Stimulated activated naive B cell treated with anti-CD40 and anti-IgM and Interleukin-4, amounts not matched to agents 10 μg/mL and 1 μg/mL and 100 μg/mL, for 72 hours (primary cell): ENCODE results near the gene DNAL1.

Source experiments
- ATAC-seq, 2 donors: fragments of 150-1000 bp; cut with Tn5 transposase; replicated peaks; 2 replicates each; pipeline ENCODE4 v1.10.0; 2021; ENCODE audit warnings: moderate library complexity in 1 of 2
- DNase-seq: peaks from one replicate; pipeline ENCODE4 v3.0.0; 2021
- H3K27ac Mint-ChIP-seq: one replicate; pipeline ENCODE4 v1.8.0; 2022; ENCODE audit warnings: mild to moderate bottlenecking, mixed read lengths
- H3K27me3 Mint-ChIP-seq, 2 donors: one replicate each; pipeline ENCODE4 v1.8.0; 2022; ENCODE audit warnings: mixed read lengths in 2 of 2
- H3K36me3 Mint-ChIP-seq, 2 donors: one replicate each; pipeline ENCODE4 v1.8.0; 2022; ENCODE audit warnings: mixed read lengths in 2 of 2, mild to moderate bottlenecking in 1 of 2
- H3K4me1 Mint-ChIP-seq, 2 donors: one replicate each; pipeline ENCODE4 v1.8.0; 2022; ENCODE audit warnings: mixed read lengths in 2 of 2, mild to moderate bottlenecking in 1 of 2
- H3K4me3 Mint-ChIP-seq, 2 donors: one replicate each; pipeline ENCODE4 v1.8.0; 2022; ENCODE audit warnings: mild to moderate bottlenecking in 2 of 2, mixed read lengths in 2 of 2, moderate library complexity in 1 of 2
- H3K9me3 Mint-ChIP-seq, 2 donors: one replicate each; pipeline ENCODE4 v1.8.0; 2022; ENCODE audit warnings: mixed read lengths in 2 of 2, mild to moderate bottlenecking in 1 of 2

DNAL1 gene

DNA sequence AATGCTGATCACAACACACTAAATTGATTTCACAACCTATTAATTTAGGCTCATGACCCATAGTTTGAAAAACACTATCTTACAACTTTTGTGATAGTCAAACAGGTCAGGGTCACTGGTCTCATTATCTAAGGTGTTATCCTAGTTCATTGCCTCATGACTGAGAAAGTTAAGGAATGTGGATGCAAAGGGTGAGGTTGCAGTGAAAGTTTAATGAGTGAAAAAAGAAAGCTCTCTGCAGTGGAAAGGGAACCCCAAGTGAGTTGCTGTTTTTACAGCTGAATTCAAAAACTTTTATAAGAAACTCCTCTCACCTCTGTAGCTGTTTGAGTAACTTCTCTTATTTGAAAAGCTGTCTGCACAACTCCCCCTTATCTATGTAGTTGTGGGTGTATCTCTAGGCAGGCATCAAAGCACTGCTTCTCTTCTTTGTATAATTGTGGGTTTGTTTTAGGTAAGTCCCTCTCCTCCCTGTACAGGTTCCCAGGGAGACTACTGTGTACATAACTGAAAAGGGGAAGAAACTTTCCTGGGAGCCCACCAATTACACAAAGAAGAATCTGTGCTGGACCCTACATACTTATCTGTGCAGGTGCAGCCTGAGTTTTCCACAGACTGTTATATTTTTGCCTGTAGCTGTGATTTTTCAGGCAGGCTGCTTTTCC, 18.9 kb downstream of the DNAL1 start:
- Mint-ChIP-seq H3K9me3 (no peaks in the 10 kb centered on the region), H3K4me1 (peaks cover 1 to 5% of the 10 kb centered on the region in 2 donors), H3K27me3 (no peaks in the 10 kb centered on the region), H3K36me3 (peaks cover 7 to 14% of the 10 kb centered on the region in 2 donors), H3K4me3 (no peak overlapping the region), H3K27ac (no peak overlapping the region)
- ATAC-seq (peak; percentile 67 to 70), DNase-seq (no peak)

DNA sequence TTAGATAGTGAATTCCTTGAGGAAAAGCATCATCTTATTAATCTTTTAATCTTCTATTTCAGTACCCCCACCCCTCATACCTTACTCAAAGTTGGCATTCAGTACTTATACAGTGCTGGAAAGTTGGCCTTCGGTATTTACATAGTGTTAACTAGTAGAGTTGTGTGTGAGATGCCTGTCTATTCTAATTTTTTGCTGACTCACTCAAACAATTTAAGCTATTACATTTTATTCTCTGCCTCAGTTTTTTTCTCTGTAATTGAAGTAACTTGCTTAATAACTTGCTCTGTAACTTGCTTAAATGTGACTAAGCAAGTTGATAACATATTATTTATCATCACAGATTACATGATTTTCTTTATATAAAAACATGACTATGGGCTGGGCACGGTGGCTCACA, 20.3 kb downstream of the DNAL1 start:
- Mint-ChIP-seq H3K9me3 (no peaks in the 10 kb centered on the region), H3K4me1 (peaks cover 1 to 5% of the 10 kb centered on the region in 2 donors), H3K27ac (no peak overlapping the region), H3K36me3 (peaks cover 8 to 19% of the 10 kb centered on the region in 2 donors), H3K27me3 (no peaks in the 10 kb centered on the region), H3K4me3 (no peak overlapping the region)
- no peak for DNase-seq
- ATAC-seq: no peak

GRCh38 chr14:73666583-73666982, 21.8 kb downstream of the DNAL1 start:
- Mint-ChIP-seq H3K9me3 (no peaks in the 10 kb centered on the region), H3K27ac (peak overlapping the region; percentile 20), H3K27me3 (no peaks in the 10 kb centered on the region), H3K36me3 (peaks cover 8 to 19% of the 10 kb centered on the region in 2 donors), H3K4me1 (peaks cover 1 to 5% of the 10 kb centered on the region in 2 donors), H3K4me3 (no peak overlapping the region)
- no peak for ATAC-seq
- no peak for DNase-seq

GRCh38 chr14:73667854-73668253, 23.1 kb downstream of the DNAL1 start:
- Mint-ChIP-seq H3K9me3 (no peaks in the 10 kb centered on the region), H3K36me3 (peaks cover 5 to 12% of the 10 kb centered on the region in 2 donors), H3K4me3 (no peak overlapping the region), H3K4me1 (peaks cover 1 to 5% of the 10 kb centered on the region in 2 donors), H3K27me3 (no peaks in the 10 kb centered on the region), H3K27ac (no peak overlapping the region)
- DNase-seq: no peak
- no peak for ATAC-seq

GRCh38 chr14:73674986-73675385, 30.2 kb downstream of the DNAL1 start:
- Mint-ChIP-seq H3K27me3 (no peaks in the 10 kb centered on the region), H3K36me3 (peaks cover 3 to 4% of the 10 kb centered on the region in 2 donors), H3K4me1 (no peaks in the 10 kb centered on the region), H3K27ac (no peak overlapping the region), H3K9me3 (no peaks in the 10 kb centered on the region), H3K4me3 (no peak overlapping the region)
- no peak for DNase-seq
- ATAC-seq: no peak

DNA sequence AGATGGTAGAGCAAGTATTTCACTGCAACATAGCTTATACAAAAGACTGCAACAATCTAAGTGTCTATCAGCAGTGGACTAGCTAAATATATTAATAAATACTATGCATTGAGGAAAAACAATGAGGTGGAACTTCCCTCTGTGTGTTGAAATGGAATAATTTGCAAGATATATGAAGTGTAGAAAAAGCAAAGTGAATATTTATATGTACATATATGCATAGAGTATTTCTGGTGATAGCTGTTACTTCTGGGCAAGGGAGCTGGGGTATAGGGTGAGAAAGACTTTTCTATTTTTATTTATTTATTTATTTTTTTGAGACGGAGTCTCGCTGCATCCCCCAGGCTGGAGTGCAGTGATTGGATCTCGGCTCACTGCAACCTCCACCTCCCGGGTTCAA, 33.9 kb downstream of the DNAL1 start:
- peaks cover 2 to 3% of the 10 kb centered on the region in 2 donors for H3K36me3 Mint-ChIP-seq
- DNase-seq (no peak), ATAC-seq (no peak)
- H3K4me3 Mint-ChIP-seq: no peak overlapping the region
- no peaks in the 10 kb centered on the region for H3K9me3 Mint-ChIP-seq
- no peak overlapping the region for H3K27ac Mint-ChIP-seq
- H3K4me1 Mint-ChIP-seq: no peaks in the 10 kb centered on the region
- H3K27me3 Mint-ChIP-seq: no peaks in the 10 kb centered on the region

GRCh38 chr14:73680821-73681220, 36.0 kb downstream of the DNAL1 start:
- peaks cover 0 to 4% of the 10 kb centered on the region in 2 donors for H3K36me3 Mint-ChIP-seq
- DNase-seq: no peak
- no peak overlapping the region for H3K27ac Mint-ChIP-seq
- H3K9me3 Mint-ChIP-seq: no peaks in the 10 kb centered on the region
- no peak for ATAC-seq
- H3K27me3 Mint-ChIP-seq: no peaks in the 10 kb centered on the region
- H3K4me3 Mint-ChIP-seq: no peak overlapping the region
- no peaks in the 10 kb centered on the region for H3K4me1 Mint-ChIP-seq

DNA sequence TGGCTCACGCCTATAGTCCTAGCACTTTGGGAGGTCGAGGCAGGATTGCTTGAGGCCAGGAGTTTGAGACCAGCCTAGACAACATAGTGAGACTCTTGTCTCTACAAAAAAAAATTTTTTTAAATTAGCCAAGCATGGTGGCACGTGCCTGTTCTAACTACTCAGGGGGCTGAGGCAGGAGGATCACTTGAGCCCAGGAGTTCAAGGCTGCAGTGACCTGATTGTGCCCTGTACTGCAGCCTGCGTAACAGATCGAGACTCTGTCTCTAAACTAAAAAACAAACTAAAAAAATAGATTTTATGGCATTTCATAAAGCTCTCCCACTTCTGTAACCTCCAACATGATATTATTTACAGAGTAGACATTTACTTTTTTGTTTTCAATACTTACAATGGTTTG, 39.8 kb downstream of the DNAL1 start:
- H3K9me3 Mint-ChIP-seq: no peaks in the 10 kb centered on the region
- H3K4me1 Mint-ChIP-seq: no peaks in the 10 kb centered on the region
- no peak for ATAC-seq
- H3K36me3 Mint-ChIP-seq: peaks cover 0 to 11% of the 10 kb centered on the region in 2 donors
- no peaks in the 10 kb centered on the region for H3K27me3 Mint-ChIP-seq
- no peak overlapping the region for H3K4me3 Mint-ChIP-seq
- H3K27ac Mint-ChIP-seq: no peak overlapping the region
- no peak for DNase-seq

GRCh38 chr14:73685328-73685727, 40.5 kb downstream of the DNAL1 start:
- H3K4me3 Mint-ChIP-seq: no peak overlapping the region
- H3K9me3 Mint-ChIP-seq: no peaks in the 10 kb centered on the region
- no peaks in the 10 kb centered on the region for H3K4me1 Mint-ChIP-seq
- DNase-seq (no peak), ATAC-seq (no peak)
- peaks cover 0 to 13% of the 10 kb centered on the region in 2 donors for H3K36me3 Mint-ChIP-seq
- no peaks in the 10 kb centered on the region for H3K27me3 Mint-ChIP-seq
- H3K27ac Mint-ChIP-seq: no peak overlapping the region

GRCh38 chr14:73686901-73687300, 42.1 kb downstream of the DNAL1 start:
- no peaks in the 10 kb centered on the region for H3K4me1 Mint-ChIP-seq
- no peak overlapping the region for H3K4me3 Mint-ChIP-seq
- no peaks in the 10 kb centered on the region for H3K9me3 Mint-ChIP-seq
- no peak overlapping the region for H3K27ac Mint-ChIP-seq
- H3K27me3 Mint-ChIP-seq: no peaks in the 10 kb centered on the region
- peaks cover 0 to 19% of the 10 kb centered on the region in 2 donors for H3K36me3 Mint-ChIP-seq
- DNase-seq (no peak), ATAC-seq (no peak)

- H3K36me3 Mint-ChIP-seq: peaks cover 12 to 34% of the 10 kb centered on the region in 2 donors
- H3K4me1 Mint-ChIP-seq: peaks cover 9 to 29% of the 10 kb centered on the region in 2 donors
- ATAC-seq: no peak
- H3K4me3 Mint-ChIP-seq: no peak overlapping the region
- no peaks in the 10 kb centered on the region for H3K9me3 Mint-ChIP-seq
- no peak for DNase-seq
- H3K27me3 Mint-ChIP-seq: no peaks in the 10 kb centered on the region
- no peak overlapping the region for H3K27ac Mint-ChIP-seq
Observed at GRCh38 chr14:73694083-73694482, 49.3 kb downstream of the DNAL1 start.

DNA sequence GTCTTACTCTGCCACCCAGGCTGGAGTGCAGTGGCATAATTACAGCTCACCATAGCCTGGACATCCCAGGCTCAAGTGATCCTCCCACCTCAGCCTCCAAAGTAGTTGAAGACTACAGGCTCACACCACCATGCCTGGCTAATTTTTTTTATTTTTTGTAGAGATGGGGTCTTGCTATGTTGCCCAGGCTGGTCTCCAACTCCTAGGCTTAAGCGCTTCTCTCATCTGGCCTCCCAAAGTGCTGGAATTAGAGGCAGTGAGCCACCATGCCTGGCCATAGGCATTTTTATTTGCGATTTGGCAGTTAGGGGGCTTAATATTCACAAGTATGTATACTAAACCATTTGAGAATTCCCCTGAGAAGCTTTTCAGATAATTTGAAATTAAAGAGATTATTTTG, 50.3 kb downstream of the DNAL1 start:
- Mint-ChIP-seq H3K36me3 (peaks cover 12 to 31% of the 10 kb centered on the region in 2 donors), H3K9me3 (no peaks in the 10 kb centered on the region), H3K4me1 (peaks cover 9 to 39% of the 10 kb centered on the region in 2 donors), H3K27ac (no peak overlapping the region), H3K27me3 (no peaks in the 10 kb centered on the region), H3K4me3 (no peak overlapping the region)
- ATAC-seq (no peak), DNase-seq (no peak)

DNA sequence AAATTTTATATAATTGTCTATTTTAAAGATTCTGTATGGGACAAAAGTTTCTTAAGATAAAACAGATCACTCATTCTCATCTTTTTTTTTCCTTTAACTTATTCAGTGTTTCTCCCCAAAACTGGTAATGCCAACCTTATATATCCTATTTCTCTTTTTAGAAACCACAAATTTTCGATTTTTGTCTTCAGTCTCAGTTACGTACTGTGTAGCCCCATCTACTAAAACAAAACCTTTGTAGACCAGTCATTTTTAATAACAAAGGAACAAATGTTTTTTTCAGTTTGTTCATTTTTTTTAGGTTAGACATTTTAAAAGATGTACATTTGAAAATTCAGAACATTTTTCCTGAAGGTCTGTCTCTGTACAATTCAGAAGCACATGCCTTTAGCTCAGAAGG, 51.2 kb downstream of the DNAL1 start:
- peak overlapping the region; percentile 98 for H3K27ac Mint-ChIP-seq
- no peaks in the 10 kb centered on the region for H3K9me3 Mint-ChIP-seq
- H3K36me3 Mint-ChIP-seq: peaks cover 12 to 25% of the 10 kb centered on the region in 2 donors
- no peaks in the 10 kb centered on the region for H3K27me3 Mint-ChIP-seq
- peaks cover 9 to 48% of the 10 kb centered on the region in 2 donors for H3K4me1 Mint-ChIP-seq
- DNase-seq (no peak), ATAC-seq (peak; percentile 58 to 66)
- H3K4me3 Mint-ChIP-seq: peak overlapping the region; percentile 59 to 68

DNA sequence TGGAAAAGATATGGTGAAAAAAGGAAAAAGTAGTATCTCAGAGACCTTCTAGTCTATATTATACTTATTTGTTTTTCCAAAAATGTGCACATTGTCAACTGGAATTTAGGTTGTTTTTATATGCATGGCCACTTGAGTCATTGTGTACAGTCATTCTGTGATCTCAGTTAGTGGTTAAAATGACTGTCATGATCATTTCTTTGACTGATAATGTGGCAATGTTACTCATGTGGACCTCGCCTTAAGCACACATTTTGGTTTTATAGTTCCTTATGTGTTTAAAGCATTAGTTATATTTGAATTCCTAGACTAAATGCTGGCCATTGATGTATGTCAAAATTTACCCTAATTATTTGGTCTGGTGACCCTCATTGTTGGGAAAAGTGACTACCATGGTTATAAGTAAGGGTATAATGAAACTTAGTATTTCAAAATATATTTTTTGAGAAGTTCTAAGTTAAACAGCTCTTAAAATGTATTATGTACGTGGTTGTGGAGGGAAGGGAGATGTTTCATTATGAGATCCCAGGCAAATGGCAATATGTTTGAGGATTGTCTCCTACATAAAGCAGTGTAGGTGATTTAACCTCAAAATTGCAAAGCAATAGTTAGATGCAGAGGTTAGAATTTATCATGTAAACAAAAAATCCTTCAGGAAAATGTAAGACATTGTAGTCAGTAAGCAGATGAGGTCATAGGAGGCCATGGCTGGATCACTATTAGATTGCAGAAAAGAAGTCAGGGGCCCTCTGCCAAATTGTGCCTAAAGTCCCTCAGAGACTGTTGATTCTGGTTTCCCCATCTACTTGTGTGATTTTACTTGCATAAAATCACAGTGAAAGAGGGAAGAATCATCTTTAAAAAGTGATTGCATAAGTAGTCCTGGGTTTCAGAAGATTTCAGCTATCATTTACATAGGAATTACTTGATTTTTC, 51.9 kb downstream of the DNAL1 start:
- ATAC-seq: peak; percentile 84 to 88
- Mint-ChIP-seq H3K9me3 (no peaks in the 10 kb centered on the region), H3K27me3 (no peaks in the 10 kb centered on the region), H3K4me3 (peak overlapping the region; percentile 59 to 68), H3K27ac (peak overlapping the region; percentile 98), H3K4me1 (peaks cover 9 to 50% of the 10 kb centered on the region in 2 donors), H3K36me3 (peaks cover 12 to 24% of the 10 kb centered on the region in 2 donors)
- no peak for DNase-seq

- ATAC-seq: peak; percentile 58 to 73
- H3K36me3 Mint-ChIP-seq: peaks cover 0 to 18% of the 10 kb centered on the region in 2 donors
Observed at GRCh38 chr14:73700325-73700724, 55.5 kb downstream of the DNAL1 start.

More at GRCh38 chr14:73700325-73700724, 55.5 kb downstream of the DNAL1 start:
- Mint-ChIP-seq H3K4me3 (no peak overlapping the region), H3K27me3 (no peaks in the 10 kb centered on the region), H3K27ac (peak overlapping the region; percentile 67), H3K4me1 (peaks cover 9 to 50% of the 10 kb centered on the region in 2 donors), H3K9me3 (no peaks in the 10 kb centered on the region)
- no peak for DNase-seq
